ENCODE results near the gene TUFT1.
"Not testable (repeated sequence)": the region's sequence is repeated elsewhere in the genome, so short reads cannot be mapped to it uniquely, and the experiment has no call there.

TUFT1 gene

GRCh38 chr1:151618470-151618869 is 78.4 kb downstream of the TUFT1 start:
- no peak for DNase-seq (ENCODE audit: low read depth)
- H3K4me3 ChIP-seq (replicated peaks; ENCODE audit: low read depth, low read length) = no peak overlapping the region
- no peak for TF ChIP-seq CTCF (IDR thresholded peaks at IDR 0.05; ENCODE audit: low read length, missing control alignments)

GRCh38 chr1:151618996-151619395 is 78.9 kb downstream of the TUFT1 start:
- not testable (repeated sequence) for H3K4me3 ChIP-seq (replicated peaks; ENCODE audit: low read depth, low read length); DNase-seq (ENCODE audit: low read depth)

- DNase-seq (ENCODE audit: low read depth) = peak; percentile 51
- H3K4me3 ChIP-seq (replicated peaks; ENCODE audit: low read depth, low read length) = no peak overlapping the region
- TF ChIP-seq CTCF (IDR thresholded peaks at IDR 0.05; ENCODE audit: low read length, missing control alignments) = no peak
Measured at GRCh38 chr1:151619489-151620093, 79.5 kb downstream of the TUFT1 start.

GRCh38 chr1:151620286-151620685 is 80.2 kb downstream of the TUFT1 start:
- peak; percentile 51 for DNase-seq (ENCODE audit: low read depth)
- TF ChIP-seq CTCF (IDR thresholded peaks at IDR 0.05; ENCODE audit: low read length, missing control alignments) = no peak
- H3K4me3 ChIP-seq (replicated peaks; ENCODE audit: low read depth, low read length) = no peak overlapping the region

- no peak for TF ChIP-seq CTCF (IDR thresholded peaks at IDR 0.05; ENCODE audit: low read length, missing control alignments)
- no peak overlapping the region for H3K4me3 ChIP-seq (replicated peaks; ENCODE audit: low read depth, low read length)
- no peak for DNase-seq (ENCODE audit: low read depth)
Measured at GRCh38 chr1:151621351-151621750, 81.2 kb downstream of the TUFT1 start.

- no peak overlapping the region for H3K4me3 ChIP-seq (replicated peaks; ENCODE audit: low read depth, low read length)
- no peak for DNase-seq (ENCODE audit: low read depth)
- no peak for TF ChIP-seq CTCF (IDR thresholded peaks at IDR 0.05; ENCODE audit: low read length, missing control alignments)
Measured at GRCh38 chr1:151624783-151625182, 84.7 kb downstream of the TUFT1 start.

- no peak for TF ChIP-seq CTCF (IDR thresholded peaks at IDR 0.05; ENCODE audit: low read length, missing control alignments)
- H3K4me3 ChIP-seq (replicated peaks; ENCODE audit: low read depth, low read length) = no peak overlapping the region
- no peak for DNase-seq (ENCODE audit: low read depth)
Measured at GRCh38 chr1:151626740-151627334, 86.7 kb downstream of the TUFT1 start.

Data from fibroblast of pulmonary artery (primary cell).